NCI-H1436 treated with DMSO at 0.1 percent for 48 hours (cell line): Measurements from ENCODE around the gene ZHX3.
A peak's percentile ranks its signal among the peaks of the same experiment; 100 is the strongest.

Experiments used
- DNase-seq: peaks from one replicate; lab custom pipeline; 2025; lab: John Stamatoyannopoulos, UW

The ZHX3 gene

DNA sequence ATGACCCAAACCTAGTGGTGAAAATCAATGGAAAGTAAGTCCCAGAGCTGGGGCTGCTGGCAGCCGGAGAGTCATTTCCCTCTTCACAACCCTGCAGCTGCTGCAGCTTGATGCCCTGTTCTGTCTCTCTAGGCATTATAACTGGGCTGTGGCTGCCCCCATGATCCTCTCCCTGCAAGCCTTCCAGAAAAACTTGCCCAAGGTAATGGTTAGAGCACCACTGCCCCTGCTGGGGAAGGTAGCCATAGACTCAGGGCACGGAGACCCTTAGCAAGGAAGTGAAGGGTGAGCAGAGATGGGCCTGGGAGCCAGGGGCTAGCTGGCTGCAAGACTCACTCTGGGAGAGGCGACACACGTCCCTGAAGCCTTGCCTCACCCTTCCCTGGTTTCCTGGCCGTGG lies 35.1 kb upstream of the ZHX3 start:
- DNase-seq = no peak

DNA sequence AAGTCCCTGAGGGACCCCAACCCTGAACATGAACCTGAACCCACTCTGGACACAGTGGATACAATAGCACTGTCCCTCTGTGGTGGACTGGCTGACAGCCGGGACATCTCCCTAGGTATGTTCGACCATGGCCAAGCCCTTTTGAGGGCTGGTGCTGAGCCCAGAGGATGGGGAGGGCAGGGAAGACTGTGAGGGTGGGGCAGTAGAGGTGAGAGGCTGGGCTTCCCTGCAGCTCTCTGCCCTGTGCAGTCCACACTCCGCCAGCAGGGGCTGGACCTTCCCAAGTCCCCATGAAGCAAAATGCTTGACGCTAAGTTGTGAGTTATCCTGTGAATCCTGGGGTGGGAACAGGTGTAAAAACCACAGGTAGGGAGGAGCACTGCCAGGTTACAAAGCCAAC lies 34.6 kb upstream of the ZHX3 start:
- no peak for DNase-seq

DNA sequence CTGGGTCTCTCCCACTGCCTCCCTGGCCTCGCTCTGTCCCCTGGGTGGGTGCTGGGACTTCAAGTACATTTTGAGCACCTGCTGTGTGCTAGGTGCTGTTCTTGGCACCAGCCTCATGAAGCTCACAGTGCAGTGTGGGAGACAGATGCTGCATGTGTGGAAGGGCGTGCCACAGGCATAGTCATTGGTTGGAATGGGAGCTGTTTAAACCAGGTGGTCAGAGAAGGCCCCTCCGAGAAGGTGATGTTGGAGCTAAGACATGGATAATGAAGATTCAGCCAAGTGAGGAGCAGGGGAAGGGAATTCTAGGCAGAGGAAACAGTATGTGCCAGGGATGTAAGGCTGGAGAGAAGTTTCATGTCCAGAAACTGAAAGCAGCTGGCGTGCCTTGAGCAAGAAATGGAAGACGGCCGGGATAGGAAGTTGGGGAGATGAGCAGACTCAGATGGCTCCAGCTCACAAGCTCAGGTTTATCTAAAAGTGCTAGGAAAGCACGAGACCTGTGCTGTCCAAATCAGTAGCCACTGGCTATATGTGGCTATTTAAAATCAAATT lies 33.0 kb upstream of the ZHX3 start:
- no peak for DNase-seq

DNA sequence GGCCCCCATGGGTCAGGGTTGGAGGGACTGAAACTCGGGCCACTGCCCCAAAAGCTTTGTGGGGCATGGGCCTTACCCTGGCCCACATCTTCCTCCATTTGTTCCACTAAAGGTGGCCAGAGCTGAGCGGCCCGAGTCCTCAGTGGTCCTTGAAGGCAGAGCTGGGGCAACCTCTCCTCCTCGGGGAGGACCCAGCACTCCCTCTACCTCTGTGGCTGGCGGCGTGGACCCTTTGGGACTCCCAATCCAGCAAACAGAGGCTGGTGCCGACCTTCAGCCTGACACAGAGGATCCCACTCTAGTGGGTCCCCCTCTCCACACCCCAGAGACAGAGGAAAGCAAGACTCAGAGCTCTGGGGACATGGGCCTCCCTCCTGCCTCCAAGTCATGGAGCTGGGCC lies 32.4 kb upstream of the ZHX3 start:
- no peak for DNase-seq

DNA sequence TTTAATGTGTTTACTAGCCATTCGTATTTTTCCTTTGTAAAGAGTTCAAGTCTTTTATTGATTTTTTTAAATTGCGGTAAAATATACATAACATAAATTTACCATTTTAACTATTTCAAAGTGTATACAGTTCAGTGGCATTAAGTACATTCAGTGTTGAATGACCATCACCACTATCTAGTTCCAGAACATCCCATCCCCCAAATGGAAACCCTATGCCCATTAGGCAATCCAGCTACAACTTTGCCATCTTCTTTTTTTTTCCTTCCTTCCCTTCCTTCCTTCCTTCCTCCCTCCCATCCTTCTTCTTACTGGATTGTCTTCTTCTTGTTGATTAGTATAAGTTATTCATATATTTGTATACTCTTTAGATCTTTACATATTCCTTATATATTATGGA lies 31.7 kb upstream of the ZHX3 start:
- no peak for DNase-seq

DNA sequence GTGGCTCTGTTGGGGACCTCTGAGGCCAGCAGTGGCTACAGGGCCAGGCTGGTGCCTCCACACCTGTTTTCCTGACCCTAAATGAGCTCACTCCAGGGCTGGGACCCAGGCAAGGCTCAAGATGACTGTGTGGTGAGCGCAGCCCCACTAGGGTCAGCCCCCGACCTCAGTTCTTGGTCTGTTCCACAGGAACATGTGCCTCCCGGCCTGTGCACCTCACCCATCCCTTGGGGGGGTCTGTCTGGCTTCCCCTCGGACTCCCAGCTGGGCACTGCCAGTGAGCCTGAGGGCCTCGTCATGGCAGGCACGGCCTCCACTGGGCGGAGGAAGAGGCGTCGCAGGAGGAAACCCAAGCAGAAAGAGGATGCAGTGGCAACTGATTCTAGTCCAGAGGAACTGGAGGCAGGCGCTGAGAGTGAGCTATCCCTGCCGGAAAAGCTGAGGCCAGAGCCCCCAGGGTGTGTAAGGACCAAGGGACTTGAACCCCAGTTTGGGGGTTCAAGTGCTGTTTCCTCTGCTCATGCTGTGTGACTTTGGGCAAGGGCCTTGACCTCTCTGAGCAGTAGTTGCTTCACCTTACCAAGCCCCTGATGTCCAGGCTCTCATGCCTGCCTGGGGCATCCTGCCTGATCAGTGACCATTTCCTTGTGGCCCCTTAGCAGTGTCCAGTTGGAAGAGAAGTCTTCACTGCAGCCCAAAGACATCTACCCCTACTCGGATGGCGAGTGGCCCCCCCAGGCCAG lies 31.1 kb upstream of the ZHX3 start:
- DNase-seq = no peak

DNA sequence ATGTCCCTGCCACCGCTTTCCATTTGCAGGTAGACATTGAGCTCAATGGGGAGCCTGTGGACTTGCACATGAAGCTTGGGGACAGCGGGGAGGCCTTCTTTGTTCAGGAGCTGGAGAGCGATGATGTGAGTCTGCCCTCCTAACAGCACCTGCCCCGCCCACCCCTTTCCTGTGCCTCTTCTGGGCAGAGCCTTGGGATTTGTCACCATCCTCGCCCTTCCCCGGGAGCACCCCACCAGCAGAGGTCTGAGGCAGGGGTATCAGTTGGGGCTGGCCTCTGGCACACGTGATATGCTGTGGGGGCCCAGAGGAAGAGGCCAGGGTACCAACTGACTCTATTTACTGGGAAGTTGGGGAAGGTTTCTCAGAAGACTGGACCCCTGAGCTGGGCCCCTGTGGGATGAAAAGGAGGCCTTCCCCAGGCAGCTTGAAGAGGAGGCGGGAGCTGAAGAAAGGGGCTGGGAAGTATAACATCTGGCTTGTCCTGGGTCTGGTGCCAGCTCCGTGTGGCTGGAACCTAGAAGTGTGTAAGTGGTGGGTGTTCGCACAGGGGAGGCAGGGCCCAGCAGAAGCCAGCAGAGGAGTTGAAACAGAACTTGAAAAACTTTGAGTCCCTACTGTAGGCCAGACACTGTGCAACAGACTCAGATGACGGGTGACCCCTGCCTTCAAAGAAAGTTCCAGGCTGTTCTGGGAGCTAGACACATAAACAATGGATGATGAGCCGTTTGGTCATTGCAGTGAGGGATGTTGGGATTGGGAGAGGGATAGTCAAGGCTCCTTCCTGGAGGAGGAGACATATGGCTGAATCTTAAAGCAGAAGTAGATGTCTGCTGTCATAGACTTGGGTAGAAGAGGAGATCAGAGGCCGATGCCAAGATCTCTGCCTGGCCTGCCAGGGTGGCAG lies 30.2 kb upstream of the ZHX3 start:
- DNase-seq = no peak

DNA sequence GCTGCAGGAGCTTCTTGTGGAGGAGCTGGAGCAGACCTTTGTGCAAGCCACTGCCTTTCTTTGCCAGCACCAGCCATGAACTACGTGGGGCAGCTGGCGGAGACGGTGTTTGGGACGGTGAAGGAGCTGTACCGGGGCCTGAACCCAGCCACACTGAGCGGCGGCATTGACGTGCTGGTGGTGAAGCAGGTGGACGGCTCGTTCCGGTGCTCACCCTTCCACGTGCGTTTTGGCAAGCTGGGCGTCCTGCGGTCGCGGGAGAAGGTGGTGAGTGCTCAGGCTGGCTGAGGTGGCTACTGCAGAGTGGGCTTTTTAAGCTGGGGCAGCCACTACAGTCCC lies 28.2 kb upstream of the ZHX3 start:
- DNase-seq = no peak

DNA sequence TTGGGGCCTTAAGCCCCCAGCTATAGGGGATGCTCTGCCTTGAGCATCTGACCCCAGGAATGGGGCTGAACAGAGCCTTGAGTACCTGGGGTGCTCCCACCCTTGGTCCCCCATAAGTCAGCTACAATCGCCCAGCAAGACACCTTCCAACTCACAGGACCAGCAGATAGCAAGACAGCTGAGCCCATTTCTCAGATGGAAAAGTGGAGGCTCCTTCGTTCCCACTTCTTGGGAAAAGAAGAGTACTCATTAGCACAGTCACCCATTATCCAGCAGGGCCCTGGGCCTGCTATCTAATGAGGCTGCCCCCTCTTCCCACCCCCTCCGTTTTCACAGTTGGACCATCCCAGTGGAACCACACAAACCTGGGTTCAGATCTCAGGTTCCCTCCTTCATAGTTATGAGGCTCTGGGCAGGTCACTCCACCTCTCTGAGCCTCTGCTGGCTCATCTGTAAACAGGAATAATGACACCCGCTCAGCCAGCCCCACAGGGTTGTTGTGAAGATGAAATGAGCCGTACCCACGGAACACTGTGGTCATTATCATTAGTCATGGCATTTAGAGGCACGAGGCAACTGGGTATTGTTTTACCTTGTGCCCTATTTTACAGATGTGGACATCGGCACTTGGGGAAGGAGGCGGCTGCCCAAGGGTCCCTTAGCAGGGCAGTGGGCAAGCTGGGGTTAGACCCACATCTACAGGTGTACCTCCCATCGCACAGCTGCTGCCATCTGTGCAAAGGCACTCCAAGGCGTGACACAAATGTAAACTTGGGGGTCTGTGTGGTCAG lies 27.6 kb upstream of the ZHX3 start:
- DNase-seq = no peak

DNA sequence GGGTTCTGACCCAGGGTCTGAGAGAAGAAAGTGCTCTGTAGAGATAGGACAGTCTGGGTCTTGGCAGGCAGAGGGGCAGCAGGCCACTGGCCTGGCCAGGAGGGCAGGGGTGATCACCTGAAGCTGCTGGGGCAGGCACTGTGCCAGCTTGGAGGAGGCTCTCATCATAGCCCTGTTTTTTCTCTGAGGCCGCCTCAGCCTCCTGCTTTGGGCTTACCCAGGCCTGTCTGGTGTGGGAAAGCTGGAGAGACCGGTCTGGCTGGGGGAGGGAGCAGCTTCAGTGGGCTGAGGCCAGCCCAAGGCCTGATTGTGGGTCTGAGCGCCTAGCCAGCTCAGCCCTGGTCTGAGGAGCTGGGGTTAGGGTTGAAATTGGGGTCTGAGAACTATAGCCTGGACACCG lies 26.9 kb upstream of the ZHX3 start:
- DNase-seq = no peak

DNA sequence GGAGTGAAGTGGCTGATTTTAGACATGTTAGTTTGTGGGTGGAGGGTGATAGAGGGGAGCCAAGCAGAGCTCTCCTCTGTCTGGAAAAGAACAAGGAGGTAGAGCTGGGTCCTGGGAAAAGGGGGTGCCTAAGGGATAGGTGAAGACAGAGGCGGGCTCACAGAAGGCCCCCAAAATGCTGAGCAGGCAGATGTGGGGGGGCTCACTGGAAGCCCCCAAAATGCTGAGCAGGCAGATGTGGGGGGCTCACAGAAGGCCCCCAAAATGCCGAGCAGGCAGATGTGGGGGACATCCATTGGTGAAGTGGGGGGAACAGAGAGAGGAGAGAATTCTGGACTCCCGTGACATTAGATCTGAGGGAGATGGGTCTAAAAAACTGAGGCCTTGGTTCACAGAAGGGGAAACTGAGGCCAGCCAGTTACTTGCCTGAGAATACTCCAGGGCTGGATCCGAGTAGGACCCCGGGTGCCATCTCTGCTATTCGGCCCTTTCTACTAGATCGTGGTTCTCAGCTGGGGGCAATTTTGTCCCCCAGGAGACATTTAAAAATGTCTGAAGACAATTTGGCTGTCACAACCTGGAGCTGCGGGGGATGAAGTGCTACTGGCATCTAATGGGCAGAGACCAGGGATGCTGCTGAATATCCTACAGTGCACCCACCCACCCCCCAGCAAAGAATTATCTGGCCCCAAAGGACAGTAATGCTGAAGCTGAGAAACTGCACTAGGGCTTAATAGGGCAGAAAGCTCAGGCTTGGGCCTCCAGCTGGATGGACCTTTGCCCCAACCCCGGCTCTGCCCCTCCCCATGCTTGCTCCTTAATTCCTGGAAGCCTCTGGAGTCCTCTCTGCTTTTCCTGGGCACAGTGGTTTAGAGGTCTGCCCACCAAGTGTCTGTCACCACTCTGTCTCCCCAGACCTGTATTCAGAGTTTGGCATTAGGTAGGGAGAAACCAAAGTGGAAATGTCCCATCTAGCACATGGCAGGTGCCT lies 25.2 kb upstream of the ZHX3 start:
- no peak for DNase-seq

DNA sequence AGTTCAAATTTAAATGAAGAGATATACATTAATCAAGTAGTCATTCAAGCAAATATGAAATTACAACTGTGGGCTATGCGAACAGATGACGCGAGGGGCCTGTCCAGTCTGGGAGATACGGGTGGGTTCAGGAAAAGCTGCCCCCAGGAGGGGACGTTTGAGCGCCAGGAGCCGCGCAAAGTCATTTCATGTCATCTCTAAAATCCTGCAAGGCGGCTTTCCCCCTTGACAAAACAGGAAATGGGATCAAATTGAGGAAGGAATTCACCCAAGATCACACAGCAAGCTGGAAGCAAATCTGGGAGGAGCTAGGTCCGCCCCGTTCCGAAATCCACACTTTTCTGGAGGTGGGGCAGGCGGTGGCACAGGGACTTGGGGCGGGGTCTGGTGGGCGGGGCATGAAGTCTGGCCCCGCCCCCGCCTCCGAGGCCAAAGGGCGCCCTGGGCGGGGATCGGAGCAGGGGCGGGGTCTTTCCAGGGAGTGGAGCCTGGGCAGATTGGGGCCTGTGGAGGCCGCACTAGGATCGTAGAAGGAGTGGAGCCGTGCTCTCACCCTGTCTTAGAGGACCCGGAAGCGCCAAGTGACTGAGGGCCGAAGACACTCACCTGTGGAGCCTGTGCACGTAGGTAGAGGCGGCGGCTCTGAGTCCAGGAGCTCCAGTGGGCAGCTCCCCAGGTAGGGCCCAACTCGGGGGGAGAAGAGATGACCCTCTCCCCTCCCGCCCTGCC lies 23.0 kb upstream of the ZHX3 start, which contains the start of gene LPIN3:
TSS of gene LPIN3 (plus strand) at position 495 of the 729 bp plus-strand sequence. CDS start 4,983 bp downstream, outside the sequence.
- no peak for DNase-seq

DNA sequence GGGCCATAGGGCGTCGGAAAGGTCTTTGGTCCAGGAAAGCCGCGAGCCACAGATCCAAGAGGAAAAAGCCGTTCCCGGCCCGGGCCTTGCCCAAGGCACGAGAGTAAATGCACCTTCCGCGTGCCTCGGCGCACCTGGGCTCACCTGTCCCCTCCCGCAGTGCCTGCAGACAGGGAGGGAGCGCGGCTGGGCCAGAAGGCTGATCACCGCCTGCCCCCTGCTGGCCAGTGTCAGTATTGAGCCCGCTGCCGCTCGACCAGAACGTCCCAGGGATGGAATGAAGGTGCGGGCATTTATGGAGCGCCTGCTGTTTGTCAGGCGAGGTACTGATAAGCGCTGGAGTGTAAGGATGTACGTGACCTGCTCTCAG lies 22.4 kb upstream of the ZHX3 start:
- peak; percentile 13 for DNase-seq

DNA sequence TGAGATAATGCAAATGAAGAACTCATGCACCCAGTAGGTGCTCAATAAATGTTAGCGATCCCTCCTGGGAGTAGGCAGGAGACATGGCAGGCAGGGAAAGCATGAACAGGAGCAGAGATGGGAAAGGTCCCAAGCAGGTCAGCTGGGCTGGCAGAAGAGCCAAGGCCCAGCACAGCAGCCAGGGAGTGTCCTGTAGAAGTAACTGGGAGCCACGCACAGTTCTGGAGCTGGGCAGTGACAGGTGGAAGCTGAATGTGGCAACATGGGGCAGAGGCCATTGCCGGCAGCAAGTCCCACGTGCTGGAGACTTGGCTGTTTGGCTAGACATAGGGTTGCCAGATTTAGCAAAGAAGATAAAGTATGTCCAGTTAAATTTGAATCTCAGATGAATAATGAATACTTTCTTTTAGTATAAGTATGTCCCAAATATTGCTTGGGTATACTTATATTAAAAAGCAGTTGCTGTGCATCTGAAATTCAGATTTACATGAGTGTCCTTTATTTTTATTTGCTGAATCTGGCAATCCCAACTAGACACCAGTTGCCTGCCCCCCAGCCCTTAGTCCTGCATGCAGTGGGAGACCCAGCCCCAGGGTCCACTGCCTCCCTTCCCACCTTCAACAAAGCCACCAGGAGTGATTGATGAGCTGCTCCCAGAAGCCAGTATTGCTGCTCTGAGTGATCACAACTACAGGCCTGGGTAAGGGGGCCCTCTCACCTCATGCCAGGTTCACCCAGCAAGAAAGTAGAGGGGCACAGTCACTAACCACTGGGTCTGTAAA lies 19.4 kb upstream of the ZHX3 start:
- DNase-seq = no peak

DNA sequence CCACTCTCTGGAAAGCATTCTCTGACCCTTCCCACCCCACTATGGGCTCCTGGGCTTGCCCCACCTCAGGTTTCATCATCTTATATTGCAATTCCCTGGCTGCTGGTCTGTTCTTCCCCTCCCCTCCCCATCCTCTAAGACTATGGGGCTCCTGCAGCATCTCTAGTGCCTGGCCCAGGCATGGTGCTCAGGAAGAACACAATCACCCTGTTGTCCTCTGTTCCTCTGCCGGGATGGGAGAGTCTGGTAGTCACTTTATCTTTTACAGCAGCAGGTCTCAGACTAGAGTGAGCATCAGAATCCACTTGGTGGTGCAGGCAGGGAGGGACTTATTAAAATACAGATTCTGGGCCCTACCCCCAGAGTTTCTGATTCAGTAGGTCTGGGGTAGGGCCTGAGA lies 18.1 kb upstream of the ZHX3 start:
- DNase-seq = no peak

DNA sequence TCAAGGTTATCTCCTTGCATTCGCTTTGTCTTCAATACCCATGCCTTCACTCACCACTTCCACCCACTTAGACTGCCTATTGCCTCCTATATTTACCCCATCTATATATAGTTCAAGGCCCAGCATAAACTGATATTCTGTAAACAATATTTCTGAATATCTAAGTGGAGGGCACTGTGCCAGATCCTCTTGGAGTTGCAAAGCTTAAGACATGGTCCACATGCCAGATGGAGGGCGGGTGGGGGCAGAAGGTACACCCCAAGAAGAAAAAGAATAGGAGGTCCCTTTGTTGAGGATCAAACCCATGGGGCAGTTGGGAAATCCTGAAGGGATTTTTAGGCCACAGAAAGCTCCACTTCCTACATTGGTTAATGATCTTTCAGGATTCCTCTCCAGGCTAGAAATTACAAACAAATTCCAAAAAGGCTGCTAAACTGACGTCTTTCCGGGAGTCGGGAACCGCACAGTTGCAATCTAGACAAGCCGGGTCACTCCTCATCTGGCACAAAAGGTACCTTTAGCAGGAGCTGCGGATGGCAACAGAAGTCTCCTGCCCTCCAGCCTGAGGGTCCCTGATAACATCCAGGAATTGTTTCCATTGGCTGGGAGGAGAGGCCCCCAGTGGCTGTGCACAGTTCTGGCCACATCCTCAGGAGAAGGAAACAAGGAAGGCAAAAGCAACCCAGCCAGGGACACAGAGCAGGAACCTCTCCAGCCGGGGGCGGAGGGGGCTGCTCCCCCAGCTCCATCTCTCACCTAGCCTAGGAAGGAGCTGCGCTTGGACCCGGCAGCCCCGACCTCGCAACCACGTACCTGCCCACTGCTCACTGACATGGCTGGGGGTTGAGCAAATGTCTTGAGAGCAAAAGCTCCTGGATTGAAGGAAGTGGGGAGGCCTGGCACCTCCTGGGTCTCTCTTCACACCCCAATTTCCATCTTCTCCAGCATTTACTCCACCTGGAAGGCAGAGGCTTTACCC lies 17.2 kb upstream of the ZHX3 start:
- DNase-seq = no peak

DNA sequence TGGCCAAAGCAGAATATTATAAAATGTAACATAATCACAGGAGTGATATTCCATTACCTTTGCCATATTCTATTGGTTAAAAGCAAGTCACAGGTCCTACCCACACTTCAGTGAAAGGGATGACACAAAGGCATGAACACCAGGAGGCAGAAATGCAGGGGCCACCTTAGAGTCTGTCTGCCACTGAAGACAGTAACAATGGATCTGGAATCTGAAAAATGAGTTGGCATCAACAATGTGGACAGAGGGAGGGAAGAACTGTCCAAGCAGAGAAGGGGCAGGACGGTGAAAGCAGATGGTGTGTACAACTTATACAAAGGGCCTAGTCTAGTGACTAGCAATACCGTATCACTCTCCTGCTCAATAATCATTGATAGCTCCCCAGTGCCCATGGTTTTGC lies 16.5 kb upstream of the ZHX3 start:
- no peak for DNase-seq

DNA sequence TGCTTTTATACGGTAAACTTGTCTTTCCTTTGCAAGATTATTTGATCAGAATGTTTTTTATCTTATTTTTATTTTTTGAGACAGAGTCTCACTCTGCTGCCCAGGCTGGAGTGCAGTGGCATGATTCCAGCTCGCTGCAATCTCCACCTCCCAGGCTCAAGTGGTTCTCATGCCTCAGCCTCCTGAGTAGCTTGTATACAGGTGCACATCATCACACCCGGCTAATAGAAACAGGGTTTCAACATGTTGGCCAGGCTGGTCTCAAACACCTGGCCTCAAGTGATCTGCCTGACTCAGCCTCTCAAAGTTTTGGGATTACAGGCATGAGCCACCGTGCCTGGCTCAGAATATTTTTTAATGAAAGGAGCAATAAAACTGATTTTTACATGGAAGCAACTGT lies 14.2 kb upstream of the ZHX3 start:
- DNase-seq = no peak
